Neutrophil (primary cell): ENCODE measurements around the gene FRS2.

Experiments
- H3K27ac ChIP-seq: fragments of 200-600 bp; sonication (generic); 2 replicates; pipeline ENCODE4 v1.5.1; 2016; ENCODE audit warnings: mild to moderate bottlenecking, moderate library complexity
- H3K27me3 ChIP-seq: fragments of 200-600 bp; sonication (generic); 2 replicates; pipeline ENCODE4 v1.6.0; 2016; ENCODE audit warnings: mild to moderate bottlenecking
- H3K36me3 ChIP-seq: fragments of 200-600 bp; sonication (generic); 2 replicates; pipeline ENCODE4 v1.5.1; 2017
- H3K4me1 ChIP-seq, 2 experiments: fragments of 200-600 bp in 1 of 2; sonication (generic) in 1 of 2; 1 replicate in 1 of 2; 2 replicates in 1 of 2; pipeline versions ENCODE4 v1.5.1 to v1.6.1; 2013 to 2016; ENCODE audit warnings: low read depth in 1 of 2, low read length in 1 of 2, mild to moderate bottlenecking in 1 of 2, moderate library complexity in 1 of 2; ENCODE audit not compliant: control insufficient read depth in 1 of 2, insufficient read depth in 1 of 2
- H3K4me3 ChIP-seq, 2 experiments: fragments of 200-600 bp in 1 of 2; sonication (generic) in 1 of 2; 1 replicate in 1 of 2; 2 replicates in 1 of 2; pipeline ENCODE4 v1.5.1; 2013 to 2016; ENCODE audit warnings: low read depth in 1 of 2, low read length in 1 of 2, mild to moderate bottlenecking in 1 of 2, moderate library complexity in 1 of 2
- H3K9me3 ChIP-seq: fragments of 200-600 bp; sonication (generic); 2 replicates; pipeline ENCODE4 v1.5.1; 2016
- CTCF ChIP-seq: fragments of 200-600 bp; sonication (generic); IDR thresholded peaks from 2 replicates; pipeline ENCODE4 v1.5.1; 2016; ENCODE audit warnings: antibody characterized with exemption

FRS2 gene

GRCh38 chr12:69508091-69508490 is 37.9 kb downstream of the FRS2 start:
- H3K4me1 ChIP-seq: peaks cover 4 to 6% of the 10 kb centered on the region in 2 experiments

GRCh38 chr12:69508621-69509020 is 38.4 kb downstream of the FRS2 start:
- Histone ChIP-seq H3K36me3 (no peaks in the 10 kb centered on the region), H3K4me3 (no peak overlapping the region), H3K27me3 (no peaks in the 10 kb centered on the region), H3K27ac (no peak overlapping the region), H3K4me1 (peaks cover 4 to 6% of the 10 kb centered on the region in 2 experiments), H3K9me3 (no peaks in the 10 kb centered on the region)
- no peak for TF ChIP-seq CTCF

More at GRCh38 chr12:69508091-69508490, 37.9 kb downstream of the FRS2 start:
- no peaks in the 10 kb centered on the region for H3K9me3 ChIP-seq
- no peak for TF ChIP-seq CTCF
- H3K27me3 ChIP-seq: no peaks in the 10 kb centered on the region
- H3K4me3 ChIP-seq: no peak overlapping the region
- H3K36me3 ChIP-seq: no peaks in the 10 kb centered on the region
- H3K27ac ChIP-seq: no peak overlapping the region

GRCh38 chr12:69509308-69509736 is 39.1 kb downstream of the FRS2 start:
- Histone ChIP-seq H3K4me1 (peaks cover 4 to 6% of the 10 kb centered on the region in 2 experiments), H3K27ac (no peak overlapping the region), H3K36me3 (no peaks in the 10 kb centered on the region), H3K27me3 (no peaks in the 10 kb centered on the region), H3K9me3 (no peaks in the 10 kb centered on the region), H3K4me3 (no peak overlapping the region)
- no peak for TF ChIP-seq CTCF

- Histone ChIP-seq H3K4me1 (peaks cover under 1% of the 10 kb centered on the region in 2 experiments), H3K4me3 (no peak overlapping the region), H3K36me3 (no peaks in the 10 kb centered on the region), H3K27ac (no peak overlapping the region), H3K9me3 (no peaks in the 10 kb centered on the region), H3K27me3 (no peaks in the 10 kb centered on the region)
- no peak for TF ChIP-seq CTCF
Observed at GRCh38 chr12:69509904-69510827, 40.0 kb downstream of the FRS2 start.

- no peak overlapping the region for H3K27ac ChIP-seq
- H3K27me3 ChIP-seq: no peaks in the 10 kb centered on the region
- H3K4me1 ChIP-seq: no peaks in the 10 kb centered on the region
- no peak overlapping the region for H3K4me3 ChIP-seq
- H3K36me3 ChIP-seq: no peaks in the 10 kb centered on the region
- no peaks in the 10 kb centered on the region for H3K9me3 ChIP-seq
- TF ChIP-seq CTCF: no peak
Observed at GRCh38 chr12:69511016-69511415, 40.8 kb downstream of the FRS2 start.
